GM19438 (cell line): ENCODE measurements around the gene TALDO1.

Source experiments
- ATAC-seq: cut with Tn5 transposase; IDR thresholded peaks from one replicate; pipeline ENCODE4 v1.9.1; 2021; ENCODE audit warnings: low read depth; ENCODE audit not compliant: unreplicated experiment

Gene TALDO1

DNA sequence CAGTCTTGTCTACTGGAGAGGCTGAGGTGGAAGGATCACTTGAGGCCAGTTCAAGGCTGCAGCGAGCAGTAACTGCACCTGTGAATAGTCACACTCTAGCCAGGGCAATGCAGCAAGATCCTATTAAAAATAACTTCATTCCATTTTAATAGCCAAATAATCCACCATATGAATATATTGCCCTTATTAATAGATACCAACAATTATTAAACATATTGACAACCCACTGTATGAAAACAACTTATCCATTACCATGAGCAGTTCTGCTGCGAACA, 19.6 kb downstream of the TALDO1 start:
- ATAC-seq = no peak

GRCh38 chr11:767238-767637, 20.0 kb downstream of the TALDO1 start:
- ATAC-seq = no peak

- ATAC-seq = no peak
Observed at GRCh38 chr11:769887-770641, 22.8 kb downstream of the TALDO1 start.

DNA sequence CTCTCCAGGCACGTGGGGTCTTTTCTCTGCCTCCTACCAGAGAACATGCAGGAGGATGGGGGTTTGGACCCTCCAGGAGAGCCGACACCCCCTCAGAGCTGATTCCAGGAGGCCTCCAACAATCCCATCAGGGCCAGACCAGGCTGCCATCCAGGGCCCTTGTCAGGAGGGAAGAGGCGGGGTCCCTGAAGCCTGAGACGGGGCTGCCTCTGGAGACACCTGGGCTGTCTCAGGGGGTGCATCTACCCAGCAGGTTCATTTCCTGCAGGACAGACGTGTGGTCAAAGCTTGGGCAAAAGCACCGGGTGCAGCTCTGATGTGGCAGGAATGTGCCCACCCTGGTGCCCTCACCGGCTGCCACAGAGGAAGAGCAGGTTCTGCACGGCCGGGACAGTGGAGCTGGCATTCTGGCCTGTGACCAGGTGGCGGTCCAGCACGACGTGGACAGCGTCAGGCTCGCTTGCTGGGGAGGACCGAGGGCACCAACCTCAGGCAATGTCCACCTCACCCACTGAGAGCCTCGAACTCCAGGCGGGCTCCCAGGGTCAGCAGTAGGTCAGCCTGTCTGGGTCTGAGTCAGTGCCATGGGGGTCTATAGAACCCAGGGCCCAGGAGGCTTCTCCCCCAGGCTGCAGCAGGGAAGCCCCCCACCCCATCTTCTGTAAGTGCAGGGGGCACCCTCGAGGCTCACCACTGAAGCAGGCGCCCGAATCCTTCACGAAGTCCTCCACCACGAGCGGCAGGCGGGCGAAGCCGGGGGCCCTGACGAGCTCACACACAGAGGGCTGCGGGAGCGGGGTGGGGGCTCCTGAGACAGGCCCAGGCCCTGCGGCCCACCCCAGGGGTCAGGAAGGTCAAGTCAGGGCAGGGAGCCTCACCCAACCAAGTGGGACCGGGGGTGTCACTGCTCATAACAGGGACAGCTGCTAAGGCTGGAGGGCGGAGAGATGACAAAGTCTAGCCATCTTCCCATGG, 23.7 kb downstream of the TALDO1 start:
- ATAC-seq = no peak

DNA sequence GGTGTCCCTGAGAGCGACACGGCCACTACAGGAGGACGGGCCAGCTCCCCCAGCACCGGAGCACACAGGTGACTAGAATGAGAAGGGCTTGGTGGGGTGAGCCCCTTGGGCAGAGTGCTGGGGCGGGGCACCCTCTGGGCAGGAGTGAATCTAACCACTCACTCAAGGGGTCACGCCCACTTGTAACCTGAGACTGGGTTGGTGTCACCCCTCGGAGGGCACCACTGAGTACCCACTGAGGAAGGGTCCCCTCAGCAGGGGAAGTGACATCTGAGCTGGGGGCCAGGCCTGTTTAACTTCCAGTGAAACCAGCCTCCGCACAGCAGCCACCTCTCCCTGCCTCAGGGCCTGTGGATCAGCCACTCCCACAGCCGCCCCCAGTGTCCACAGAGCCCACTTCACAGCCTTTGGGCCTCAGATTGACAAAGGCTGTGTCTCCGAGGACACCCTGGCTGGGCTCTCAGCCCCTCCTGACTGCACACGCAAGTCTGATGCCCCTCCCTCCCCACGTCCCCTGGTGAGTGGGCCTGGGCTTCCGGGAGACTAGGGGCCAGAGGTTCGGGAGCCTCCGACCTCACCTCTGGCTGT, 24.4 kb downstream of the TALDO1 start:
- ATAC-seq = no peak

DNA sequence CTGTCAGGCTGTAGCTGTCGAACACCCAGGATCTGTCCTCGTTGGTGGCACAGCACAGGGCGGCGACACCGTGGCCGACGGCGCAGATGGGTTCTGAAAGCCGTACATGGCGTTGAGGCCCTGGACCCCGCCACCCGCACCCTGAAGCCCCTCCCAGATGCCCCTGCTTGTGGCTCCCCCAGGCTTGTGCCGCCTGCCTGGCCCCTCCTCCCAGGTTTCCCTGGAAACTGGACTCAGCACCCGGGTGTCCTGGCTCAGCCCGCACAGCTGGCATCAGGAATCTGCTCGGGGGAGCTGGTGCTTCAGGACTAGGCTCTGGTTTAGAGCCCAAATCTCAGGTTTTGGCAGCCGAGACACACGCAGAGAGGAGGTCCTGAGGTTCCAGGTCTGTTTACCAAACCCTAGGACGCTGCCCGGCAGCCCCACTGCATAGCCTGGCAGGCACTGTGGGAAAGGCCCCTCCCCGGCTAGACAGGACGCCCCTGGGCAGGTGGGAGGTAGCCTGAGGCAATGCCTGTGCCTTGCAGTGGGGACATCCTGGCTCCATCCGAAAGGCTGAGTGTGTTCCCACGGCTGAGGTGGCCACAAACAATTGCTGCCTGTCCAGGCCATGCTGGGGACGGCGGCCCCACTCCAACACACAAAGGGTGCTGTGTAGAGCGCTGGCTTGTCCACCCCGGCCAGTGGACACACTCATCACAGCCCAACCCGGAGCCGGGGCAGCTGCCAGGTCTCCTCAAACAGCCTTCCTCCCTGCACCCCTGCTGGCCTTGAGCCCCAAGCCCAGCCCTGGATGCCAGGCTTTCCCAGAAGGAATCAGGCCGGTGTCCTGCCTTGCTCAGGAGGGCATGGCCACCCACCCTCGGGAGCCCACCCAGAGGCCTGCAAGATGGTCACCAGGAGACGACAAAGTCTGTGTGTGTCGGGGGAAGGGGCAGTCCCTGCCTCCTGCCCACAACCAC, 25.4 kb downstream of the TALDO1 start:
- no peak for ATAC-seq

DNA sequence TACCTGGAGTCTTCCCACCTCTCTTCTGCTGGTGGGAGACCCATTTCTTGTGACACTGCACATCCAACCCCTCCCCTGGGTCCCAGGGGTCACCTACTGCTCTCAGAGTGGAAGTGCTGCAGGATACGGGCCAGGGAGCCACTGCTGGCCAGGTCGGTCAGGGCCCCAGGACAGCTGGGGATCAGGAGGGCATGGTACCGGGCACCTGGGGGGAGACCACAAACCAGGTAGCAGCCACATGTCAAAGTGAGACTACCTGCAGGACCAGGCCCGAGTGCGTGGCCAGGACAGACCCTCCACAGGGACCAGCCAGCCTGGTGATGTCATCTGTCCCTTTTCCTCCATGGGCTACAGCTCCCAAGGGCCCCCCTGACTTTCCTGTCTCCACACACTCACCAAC, 26.2 kb downstream of the TALDO1 start:
- ATAC-seq = no peak

GRCh38 chr11:773830-774229, 26.6 kb downstream of the TALDO1 start:
- ATAC-seq = no peak

GRCh38 chr11:774873-775592, 27.8 kb downstream of the TALDO1 start:
- no peak for ATAC-seq

DNA sequence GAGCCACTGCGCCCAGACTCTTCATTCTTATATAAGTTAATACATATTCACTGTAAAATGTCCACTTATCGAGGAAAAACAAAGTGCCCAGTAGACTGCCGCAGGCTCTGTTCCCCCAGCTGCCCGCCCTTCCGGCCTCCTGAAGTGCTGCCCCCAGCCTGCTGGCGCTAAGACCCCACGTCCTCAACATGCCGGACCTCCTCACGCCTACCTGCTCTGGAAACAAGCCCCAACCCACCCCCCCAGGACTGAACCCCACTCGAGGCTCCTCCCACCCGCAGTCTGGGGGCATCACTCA, 28.9 kb downstream of the TALDO1 start:
- no peak for ATAC-seq

DNA sequence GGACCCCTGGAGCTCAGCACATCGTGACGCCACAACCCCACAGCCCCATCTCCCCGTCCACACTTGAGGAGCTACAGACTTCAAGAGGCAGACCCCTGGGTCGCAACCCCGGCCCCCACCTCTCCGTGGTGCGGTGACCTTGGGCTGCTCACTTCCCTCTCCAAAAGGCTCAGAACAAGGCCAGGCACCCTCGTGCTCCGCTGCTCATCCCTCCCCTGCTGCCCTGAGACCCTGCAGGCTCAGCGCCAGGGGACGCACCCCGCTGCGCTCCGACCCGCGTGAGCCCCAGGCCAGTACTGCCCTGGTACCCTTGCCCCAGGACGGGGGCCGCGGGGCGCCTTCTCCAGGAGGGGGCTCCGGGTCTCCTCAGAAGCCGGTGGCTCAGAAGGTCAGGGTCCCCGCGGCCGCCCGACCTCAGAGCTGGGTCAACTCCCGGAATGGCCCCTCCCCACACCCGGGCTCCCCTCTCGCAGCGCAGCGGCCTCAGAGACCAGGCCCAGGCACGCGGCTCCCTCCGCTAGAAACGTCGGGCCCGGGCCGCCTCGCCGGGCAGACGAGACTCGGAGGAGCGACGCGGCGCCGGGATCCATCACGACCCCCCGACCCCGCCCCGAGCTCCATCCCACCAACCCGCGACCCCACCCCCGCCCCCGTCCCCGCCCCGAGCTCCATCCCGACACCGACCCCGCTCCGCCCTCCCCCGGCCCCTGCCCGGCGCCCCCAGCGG, 29.5 kb downstream of the TALDO1 start:
- ATAC-seq = peak; percentile 31

- peak; percentile 67 for ATAC-seq
Observed at GRCh38 chr11:777288-778255, 30.3 kb downstream of the TALDO1 start, which contains the start of gene GATD1. Gene GATD1, minus strand, starts transcription at chr11:777487. Its CDS starts 25 bp downstream, at chr11:777462.

GRCh38 chr11:778976-779954, 32.0 kb downstream of the TALDO1 start:
- no peak for ATAC-seq

DNA sequence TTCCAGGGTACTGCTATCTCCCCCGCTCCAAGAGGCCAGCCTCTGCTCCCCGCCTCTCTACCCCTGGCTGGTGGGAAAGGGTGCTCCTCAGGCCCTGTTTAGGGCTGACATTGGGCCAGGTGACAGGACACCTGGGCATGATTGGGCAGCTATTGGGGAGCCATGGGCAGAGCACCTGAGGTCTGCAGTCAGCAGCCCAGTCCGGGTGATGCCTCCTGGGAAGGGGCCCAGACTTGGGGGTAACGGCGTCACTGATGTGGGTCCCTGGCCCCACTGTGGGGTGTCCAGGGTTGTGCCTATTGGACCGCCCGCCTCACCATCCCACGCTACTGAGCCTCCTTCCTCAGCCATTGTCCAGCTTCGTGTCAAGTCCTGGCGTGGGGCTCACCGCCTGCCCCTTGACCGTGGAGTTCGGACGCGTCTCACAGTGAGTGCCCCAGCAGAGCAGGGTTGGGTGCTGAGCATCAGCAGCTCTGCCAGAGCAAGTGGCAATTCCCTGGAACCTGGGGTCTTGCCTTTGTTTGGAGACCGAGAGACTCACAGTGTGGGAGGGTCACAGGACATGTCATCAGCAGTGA, 32.8 kb downstream of the TALDO1 start:
- ATAC-seq = no peak

GRCh38 chr11:782264-783174, 35.3 kb downstream of the TALDO1 start:
- ATAC-seq = no peak
